Measurements from ENCODE around the gene ARHGAP23.
"Not testable (repeated sequence)": the region's sequence is repeated elsewhere in the genome, so short reads cannot be mapped to it uniquely, and the experiment has no call there.

ARHGAP23 gene

GRCh38 chr17:38498353-38498752 is 70.1 kb downstream of the ARHGAP23 start:
- TF ChIP-seq EZH2 (IDR thresholded peaks at IDR 0.05; ENCODE audit: borderline replicate concordance, low read length), result no peak
- TF ChIP-seq CTCF (IDR thresholded peaks at IDR 0.05; ENCODE audit: low read length), result no peak
- Histone ChIP-seq H3K4me2 (ENCODE audit: low read length) (no peak overlapping the region), H3K27me3 (ENCODE audit: insufficient read depth, low read length) (no peaks in the 10 kb centered on the region), H3K27ac (ENCODE audit: low read depth, low read length, poor library complexity, severe bottlenecking) (no peak overlapping the region), H3K4me1 (ENCODE audit: insufficient read depth, low read length, severe bottlenecking) (no peaks in the 10 kb centered on the region), H3K9ac (ENCODE audit: low read length) (no peak overlapping the region), H3K9me2 (ENCODE audit: low read depth, low read length) (no peaks in the 10 kb centered on the region), H3F3A (ENCODE audit: insufficient read depth, low read length) (no peaks in the 10 kb centered on the region), H3K36me3 (ENCODE audit: insufficient read depth, low read length) (no peaks in the 10 kb centered on the region), H2AFZ (ENCODE audit: low read length) (no peak overlapping the region), H3K4me3 (ENCODE audit: low read depth, low read length, poor library complexity, severe bottlenecking) (no peak overlapping the region), H3K79me2 (ENCODE audit: insufficient read depth, low read length) (no peaks in the 10 kb centered on the region), H4K20me1 (ENCODE audit: insufficient read depth, low read length) (no peaks in the 10 kb centered on the region), H3K9me3 (ENCODE audit: low read length) (no peaks in the 10 kb centered on the region)

- not testable (repeated sequence) for H3K27me3 ChIP-seq (ENCODE audit: insufficient read depth, low read length); H3K4me3 ChIP-seq (ENCODE audit: low read depth, low read length, poor library complexity, severe bottlenecking); H3K9me2 ChIP-seq (ENCODE audit: low read depth, low read length); H3K9me3 ChIP-seq (ENCODE audit: low read length); H3K79me2 ChIP-seq (ENCODE audit: insufficient read depth, low read length); H2AFZ ChIP-seq (ENCODE audit: low read length); H3K4me1 ChIP-seq (ENCODE audit: insufficient read depth, low read length, severe bottlenecking); H3K36me3 ChIP-seq (ENCODE audit: insufficient read depth, low read length); H3F3A ChIP-seq (ENCODE audit: insufficient read depth, low read length); H3K27ac ChIP-seq (ENCODE audit: low read depth, low read length, poor library complexity, severe bottlenecking); H3K4me2 ChIP-seq (ENCODE audit: low read length); H4K20me1 ChIP-seq (ENCODE audit: insufficient read depth, low read length); H3K9ac ChIP-seq (ENCODE audit: low read length)
Measured at GRCh38 chr17:38499230-38499629, 71.0 kb downstream of the ARHGAP23 start.

GRCh38 chr17:38501718-38502117 is 73.5 kb downstream of the ARHGAP23 start:
- not testable (repeated sequence) for H3K27me3 ChIP-seq (ENCODE audit: insufficient read depth, low read length); H3K9me2 ChIP-seq (ENCODE audit: low read depth, low read length); H3K4me1 ChIP-seq (ENCODE audit: insufficient read depth, low read length, severe bottlenecking)

GRCh38 chr17:38503286-38503913 is 75.1 kb downstream of the ARHGAP23 start:
- H3K79me2 ChIP-seq (ENCODE audit: insufficient read depth, low read length); H4K20me1 ChIP-seq (ENCODE audit: insufficient read depth, low read length); H3K36me3 ChIP-seq (ENCODE audit: insufficient read depth, low read length); H3K9ac ChIP-seq (ENCODE audit: low read length); H3K9me3 ChIP-seq (ENCODE audit: low read length); H3K27me3 ChIP-seq (ENCODE audit: insufficient read depth, low read length); H3F3A ChIP-seq (ENCODE audit: insufficient read depth, low read length); H3K4me1 ChIP-seq (ENCODE audit: insufficient read depth, low read length, severe bottlenecking); H3K4me3 ChIP-seq (ENCODE audit: low read depth, low read length, poor library complexity, severe bottlenecking); H3K4me2 ChIP-seq (ENCODE audit: low read length); H3K9me2 ChIP-seq (ENCODE audit: low read depth, low read length); H3K27ac ChIP-seq (ENCODE audit: low read depth, low read length, poor library complexity, severe bottlenecking); H2AFZ ChIP-seq (ENCODE audit: low read length): not testable (repeated sequence)

More at GRCh38 chr17:38501718-38502117, 73.5 kb downstream of the ARHGAP23 start:
- H2AFZ ChIP-seq (ENCODE audit: low read length); H4K20me1 ChIP-seq (ENCODE audit: insufficient read depth, low read length); H3K4me3 ChIP-seq (ENCODE audit: low read depth, low read length, poor library complexity, severe bottlenecking); H3K36me3 ChIP-seq (ENCODE audit: insufficient read depth, low read length); H3K9me3 ChIP-seq (ENCODE audit: low read length); H3K4me2 ChIP-seq (ENCODE audit: low read length); H3K27ac ChIP-seq (ENCODE audit: low read depth, low read length, poor library complexity, severe bottlenecking); H3K9ac ChIP-seq (ENCODE audit: low read length); H3K79me2 ChIP-seq (ENCODE audit: insufficient read depth, low read length); H3F3A ChIP-seq (ENCODE audit: insufficient read depth, low read length): not testable (repeated sequence)

GRCh38 chr17:38504216-38504615 is 76.0 kb downstream of the ARHGAP23 start:
- Histone ChIP-seq H3K27ac (ENCODE audit: low read depth, low read length, poor library complexity, severe bottlenecking) (no peak overlapping the region), H3K79me2 (ENCODE audit: insufficient read depth, low read length) (no peaks in the 10 kb centered on the region), H3K4me1 (ENCODE audit: insufficient read depth, low read length, severe bottlenecking) (no peaks in the 10 kb centered on the region), H3K27me3 (ENCODE audit: insufficient read depth, low read length) (no peaks in the 10 kb centered on the region), H4K20me1 (ENCODE audit: insufficient read depth, low read length) (no peaks in the 10 kb centered on the region), H3K4me2 (ENCODE audit: low read length) (no peak overlapping the region), H3K9me3 (ENCODE audit: low read length) (no peaks in the 10 kb centered on the region), H3K9me2 (ENCODE audit: low read depth, low read length) (no peaks in the 10 kb centered on the region), H2AFZ (ENCODE audit: low read length) (no peak overlapping the region), H3K36me3 (ENCODE audit: insufficient read depth, low read length) (no peaks in the 10 kb centered on the region), H3K9ac (ENCODE audit: low read length) (no peak overlapping the region), H3K4me3 (ENCODE audit: low read depth, low read length, poor library complexity, severe bottlenecking) (no peak overlapping the region), H3F3A (ENCODE audit: insufficient read depth, low read length) (no peaks in the 10 kb centered on the region)
- TF ChIP-seq CTCF (IDR thresholded peaks at IDR 0.05; ENCODE audit: low read length) (no peak), EZH2 (IDR thresholded peaks at IDR 0.05; ENCODE audit: borderline replicate concordance, low read length) (no peak)

Measured in OCI-LY1 (cell line).